ENCODE data around the gene COQ8B. TPM values are rescaled to one million over a fixed set of nuclear protein-coding genes. Genes with fewer than 3 reads are reported as not detected.

Gene COQ8B
- total RNA-seq, 1 experiment from 2014 or later: 19.5 TPM

DNA sequence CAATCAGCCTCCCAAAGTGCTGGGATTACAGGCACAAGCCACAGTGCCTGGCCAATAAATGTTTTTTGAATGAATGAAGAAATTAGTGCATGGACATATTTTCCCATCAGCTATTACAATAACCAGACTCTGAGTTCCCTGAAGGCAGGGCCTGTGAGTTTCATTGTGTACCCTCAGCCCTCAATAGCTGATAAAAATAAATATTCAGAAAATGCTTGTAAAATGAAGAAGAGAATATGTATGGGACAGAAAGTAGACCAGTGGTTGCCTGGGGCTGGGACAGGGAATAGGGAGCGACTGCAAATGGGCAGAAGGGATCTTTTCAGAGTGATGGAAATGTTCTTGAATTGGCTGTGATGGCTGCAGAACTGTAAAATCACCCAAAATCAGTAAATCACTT lies 55.1 kb downstream of the COQ8B start:
- ChIA-PET CTCF (no interaction called here), POLR2A (ENCODE audit: unreplicated experiment) (no interaction called here)
- H3K9ac ChIP-seq (ENCODE audit: low read length): no peak overlapping the region
- H3K4me1 ChIP-seq (ENCODE audit: insufficient read depth, low read length): peaks cover 14% of the 10 kb centered on the region
- BruUV-seq (replicated peaks): no TSS peak
- no peak overlapping the region for H3K4me3 ChIP-seq (ENCODE audit: low read length)
- no peaks in the 10 kb centered on the region for H4K20me1 ChIP-seq (ENCODE audit: low read length)
- H2AFZ ChIP-seq (ENCODE audit: low read length): no peak overlapping the region
- TF ChIP-seq EZH2phosphoT487 (IDR thresholded peaks at IDR 0.05; ENCODE audit: borderline replicate concordance, low read length) (no peak), EZH2 (IDR thresholded peaks at IDR 0.05; ENCODE audit: low read length, unreplicated experiment) (no peak)
- TF ChIP-seq, protein P1, sequence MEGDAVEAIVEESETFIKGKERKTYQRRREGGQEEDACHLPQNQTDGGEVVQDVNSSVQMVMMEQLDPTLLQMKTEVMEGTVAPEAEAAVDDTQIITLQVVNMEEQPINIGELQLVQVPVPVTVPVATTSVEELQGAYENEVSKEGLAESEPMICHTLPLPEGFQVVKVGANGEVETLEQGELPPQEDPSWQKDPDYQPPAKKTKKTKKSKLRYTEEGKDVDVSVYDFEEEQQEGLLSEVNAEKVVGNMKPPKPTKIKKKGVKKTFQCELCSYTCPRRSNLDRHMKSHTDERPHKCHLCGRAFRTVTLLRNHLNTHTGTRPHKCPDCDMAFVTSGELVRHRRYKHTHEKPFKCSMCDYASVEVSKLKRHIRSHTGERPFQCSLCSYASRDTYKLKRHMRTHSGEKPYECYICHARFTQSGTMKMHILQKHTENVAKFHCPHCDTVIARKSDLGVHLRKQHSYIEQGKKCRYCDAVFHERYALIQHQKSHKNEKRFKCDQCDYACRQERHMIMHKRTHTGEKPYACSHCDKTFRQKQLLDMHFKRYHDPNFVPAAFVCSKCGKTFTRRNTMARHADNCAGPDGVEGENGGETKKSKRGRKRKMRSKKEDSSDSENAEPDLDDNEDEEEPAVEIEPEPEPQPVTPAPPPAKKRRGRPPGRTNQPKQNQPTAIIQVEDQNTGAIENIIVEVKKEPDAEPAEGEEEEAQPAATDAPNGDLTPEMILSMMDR (conservative IDR thresholded peaks at IDR 0.05; ENCODE audit: low read depth, low read length): no peak
- H3K9me3 ChIP-seq (ENCODE audit: low read length): no peaks in the 10 kb centered on the region
- no peak overlapping the region for H3K4me2 ChIP-seq (ENCODE audit: low read length)
- no peaks in the 10 kb centered on the region for H3K79me2 ChIP-seq (ENCODE audit: low read length)
- no peaks in the 10 kb centered on the region for H3F3A ChIP-seq (ENCODE audit: low read length, unreplicated experiment)
- no peaks in the 10 kb centered on the region for H3K27me3 ChIP-seq (ENCODE audit: low read length)
- intact Hi-C loops (cut with micrococcal nuclease): loop anchor here (5.0 to 10.0 kb wide), 3 partner anchors 56 to 156 kb away; partner anchors contain the start of genes COQ8B, EGLN2 and ITPKC
- DNase-seq: no peak
- no peak for ATAC-seq
- no peaks in the 10 kb centered on the region for H3K9me2 ChIP-seq (replicated peaks; ENCODE audit: low read length)
- no peak overlapping the region for H3K27ac ChIP-seq (ENCODE audit: low read length)
- H3K36me3 ChIP-seq (ENCODE audit: low read depth, low read length): no peaks in the 10 kb centered on the region

DNA sequence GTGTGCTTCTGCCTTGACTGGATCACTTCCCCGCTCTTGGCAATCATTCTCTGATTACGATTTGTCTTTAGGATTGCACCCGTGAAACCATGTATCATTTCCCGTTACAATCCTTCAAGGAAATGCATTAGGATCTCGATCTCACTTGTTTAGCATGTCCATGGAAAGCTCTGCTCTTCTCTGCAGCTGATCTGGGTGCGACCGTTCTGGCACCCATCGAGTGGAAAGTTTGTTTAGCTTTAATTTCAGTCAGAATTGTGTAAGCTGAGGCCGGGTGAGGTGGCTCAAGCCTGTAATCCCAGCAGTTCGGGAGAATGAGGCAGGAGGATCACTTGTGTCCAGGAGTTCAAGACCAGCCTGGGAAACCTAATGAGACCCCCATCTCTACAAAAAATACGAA lies 57.1 kb downstream of the COQ8B start:
- intact Hi-C loops (cut with micrococcal nuclease): no loop called here
- DNase-seq (no peak), ATAC-seq (no peak)
- Histone ChIP-seq H3K9ac (ENCODE audit: low read length) (no peak overlapping the region), H3K9me2 (replicated peaks; ENCODE audit: low read length) (no peaks in the 10 kb centered on the region), H4K20me1 (ENCODE audit: low read length) (no peaks in the 10 kb centered on the region), H3K27me3 (ENCODE audit: low read length) (no peaks in the 10 kb centered on the region), H3F3A (ENCODE audit: low read length, unreplicated experiment) (no peaks in the 10 kb centered on the region), H3K79me2 (ENCODE audit: low read length) (no peaks in the 10 kb centered on the region), H3K4me1 (ENCODE audit: insufficient read depth, low read length) (peaks cover 8% of the 10 kb centered on the region), H3K4me2 (ENCODE audit: low read length) (no peak overlapping the region), H3K36me3 (ENCODE audit: low read depth, low read length) (no peaks in the 10 kb centered on the region), H3K9me3 (ENCODE audit: low read length) (no peaks in the 10 kb centered on the region), H2AFZ (ENCODE audit: low read length) (no peak overlapping the region), H3K27ac (ENCODE audit: low read length) (no peak overlapping the region), H3K4me3 (ENCODE audit: low read length) (no peak overlapping the region)
- TF ChIP-seq, protein P1 (conservative IDR thresholded peaks at IDR 0.05; ENCODE audit: low read depth, low read length): no peak
- TF ChIP-seq EZH2phosphoT487 (IDR thresholded peaks at IDR 0.05; ENCODE audit: borderline replicate concordance, low read length) (no peak), EZH2 (IDR thresholded peaks at IDR 0.05; ENCODE audit: low read length, unreplicated experiment) (no peak)
- BruUV-seq (replicated peaks): no TSS peak
- CTCF ChIA-PET: no interaction called here
- POLR2A ChIA-PET (ENCODE audit: unreplicated experiment): no interaction called here

DNA sequence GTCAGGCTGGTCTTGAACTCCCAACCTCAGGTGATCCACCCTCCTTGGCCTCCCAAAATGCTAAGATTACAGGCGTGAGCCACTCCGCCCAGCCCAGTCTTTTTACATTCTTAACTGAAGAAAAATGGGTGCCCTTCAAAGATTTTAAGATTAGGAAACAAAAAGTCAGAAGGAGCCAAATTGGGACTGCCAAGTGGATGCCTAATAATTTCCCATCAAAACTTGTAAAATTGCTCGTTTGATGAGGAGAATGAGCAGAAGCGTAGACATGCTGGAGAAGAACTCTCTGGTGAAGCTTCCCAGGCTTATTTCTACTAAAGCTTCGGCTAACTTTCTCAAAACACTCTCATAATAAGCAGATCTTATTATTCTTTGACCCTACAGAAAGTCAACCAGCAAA lies 57.6 kb downstream of the COQ8B start:
- Histone ChIP-seq H3K4me2 (ENCODE audit: low read length) (no peak overlapping the region), H3K27me3 (ENCODE audit: low read length) (no peaks in the 10 kb centered on the region), H4K20me1 (ENCODE audit: low read length) (no peaks in the 10 kb centered on the region), H3K27ac (ENCODE audit: low read length) (no peak overlapping the region), H3K9ac (ENCODE audit: low read length) (no peak overlapping the region), H3K4me3 (ENCODE audit: low read length) (no peak overlapping the region), H3K9me3 (ENCODE audit: low read length) (no peaks in the 10 kb centered on the region), H3K4me1 (ENCODE audit: insufficient read depth, low read length) (peaks cover 8% of the 10 kb centered on the region), H3F3A (ENCODE audit: low read length, unreplicated experiment) (no peaks in the 10 kb centered on the region), H3K9me2 (replicated peaks; ENCODE audit: low read length) (no peaks in the 10 kb centered on the region), H2AFZ (ENCODE audit: low read length) (no peak overlapping the region), H3K79me2 (ENCODE audit: low read length) (no peaks in the 10 kb centered on the region), H3K36me3 (ENCODE audit: low read depth, low read length) (no peaks in the 10 kb centered on the region)
- POLR2A ChIA-PET (ENCODE audit: unreplicated experiment): no interaction called here
- DNase-seq: no peak
- CTCF ChIA-PET: no interaction called here
- no peak for ATAC-seq
- BruUV-seq (replicated peaks): no TSS peak
- TF ChIP-seq EZH2 (IDR thresholded peaks at IDR 0.05; ENCODE audit: low read length, unreplicated experiment): no peak
- TF ChIP-seq EZH2phosphoT487 (IDR thresholded peaks at IDR 0.05; ENCODE audit: borderline replicate concordance, low read length): no peak
- TF ChIP-seq, protein P1 (conservative IDR thresholded peaks at IDR 0.05; ENCODE audit: low read depth, low read length): no peak
- intact Hi-C loops (cut with micrococcal nuclease): no loop called here
